Measurements from ENCODE around the gene NCBP2L. TPM values are rescaled to one million over a fixed set of nuclear protein-coding genes. Genes with fewer than 3 reads are reported as not detected.

The NCBP2L gene
- polyA plus RNA-seq, 3 donors: not detected

- H3K9ac ChIP-seq (ENCODE audit: insufficient read depth, low read length, poor library complexity, severe bottlenecking): no peak overlapping the region
- H3K27ac Mint-ChIP-seq: no peak overlapping the region
- no peak for DNase-seq
These were observed 46.4 kb upstream of the NCBP2L start for GRCh38 chrX:107730991-107731766.

More at GRCh38 chrX:107730991-107731766, 46.4 kb upstream of the NCBP2L start:
- no peaks in the 10 kb centered on the region for H3K27me3 ChIP-seq (ENCODE audit: control insufficient read depth in 2 of 2, insufficient read depth in 2 of 2, low read length in 2 of 2)
- no peaks in the 10 kb centered on the region for H3K79me2 ChIP-seq (ENCODE audit: insufficient read depth, low read length)
- H3K4me1 Mint-ChIP-seq: peaks cover 11% of the 10 kb centered on the region
- no peaks in the 10 kb centered on the region for H3K36me3 Mint-ChIP-seq
- no peak for TF ChIP-seq CTCF (IDR thresholded peaks at IDR 0.05)
- H3K4me3 Mint-ChIP-seq: no peak overlapping the region
- peaks cover 0 to 4% (median 1%) of the 10 kb centered on the region in 3 donors for H3K27me3 Mint-ChIP-seq (ENCODE audit: low read depth in 3 of 3)
- 80% methylated on average over 1 of the region's 9 CpGs for WGBS (ENCODE audit: insufficient coverage)
- no peak overlapping the region for H3K4me2 ChIP-seq (replicated peaks; ENCODE audit: extremely low read depth, low read length, poor library complexity, severe bottlenecking)
- no peaks in the 10 kb centered on the region for H3K9me3 ChIP-seq (replicated peaks in 1 of 2; ENCODE audit: control insufficient read depth in 1 of 2, insufficient read depth in 1 of 2, low read length in 2 of 2)
- H4K20me1 ChIP-seq (ENCODE audit: insufficient read depth, low read length): no peaks in the 10 kb centered on the region
- no peak overlapping the region for H3K27ac ChIP-seq (ENCODE audit: low read depth in 1 of 2, low read length in 2 of 2)
- no peaks in the 10 kb centered on the region for H3K36me3 ChIP-seq (replicated peaks in 1 of 2; ENCODE audit: control insufficient read depth in 1 of 2, insufficient read depth in 2 of 2, low read length in 2 of 2)
- no peaks in the 10 kb centered on the region for H3K9me3 Mint-ChIP-seq
- intact Hi-C loops (cut with micrococcal nuclease): no loop called here
- no peak overlapping the region for H2AFZ ChIP-seq (ENCODE audit: insufficient read depth, low read depth, low read length, poor library complexity, severe bottlenecking)
- H3K4me3 ChIP-seq (replicated peaks in 1 of 3; ENCODE audit: low read depth in 2 of 3, low read length in 3 of 3): no peak overlapping the region
- peaks cover 11% of the 10 kb centered on the region in 2 donors for H3K4me1 ChIP-seq (ENCODE audit: control insufficient read depth in 1 of 2, insufficient read depth in 2 of 2, low read length in 2 of 2)

All from CD14-positive monocyte (primary cell).